ENCODE measurements around the gene DCLK2.

DNA sequence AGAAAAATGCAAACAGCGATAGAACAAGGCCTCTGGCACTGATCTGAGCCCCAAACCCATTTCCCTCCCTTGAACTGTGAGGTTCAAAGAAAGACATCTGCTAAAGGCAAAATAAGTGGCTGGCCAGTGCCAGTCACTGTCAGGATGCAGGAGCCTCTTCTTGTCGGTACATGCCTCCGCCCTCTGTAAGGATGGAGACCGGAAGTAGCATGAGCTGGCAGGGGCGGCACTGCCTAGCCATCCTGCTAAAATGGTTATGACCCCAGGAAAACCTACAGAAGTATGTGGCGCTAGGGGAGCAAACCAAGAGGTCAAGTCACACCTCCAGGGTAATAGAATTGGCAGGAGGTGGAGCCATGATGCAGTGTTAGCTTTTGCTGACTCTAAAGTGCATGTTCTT is 180.3 kb downstream of the DCLK2 start:
- TF ChIP-seq YY1 (IDR thresholded peaks at IDR 0.05; ENCODE audit: insufficient read depth, insufficient replicate concordance, low read depth, low read length) (no peak), POLR2AphosphoS5 (IDR thresholded peaks at IDR 0.05; ENCODE audit: low read depth, low read length) (no peak), SIN3A (IDR thresholded peaks at IDR 0.05; ENCODE audit: borderline replicate concordance, low read depth, low read length) (no peak)
- TF ChIP-seq, protein P1, sequence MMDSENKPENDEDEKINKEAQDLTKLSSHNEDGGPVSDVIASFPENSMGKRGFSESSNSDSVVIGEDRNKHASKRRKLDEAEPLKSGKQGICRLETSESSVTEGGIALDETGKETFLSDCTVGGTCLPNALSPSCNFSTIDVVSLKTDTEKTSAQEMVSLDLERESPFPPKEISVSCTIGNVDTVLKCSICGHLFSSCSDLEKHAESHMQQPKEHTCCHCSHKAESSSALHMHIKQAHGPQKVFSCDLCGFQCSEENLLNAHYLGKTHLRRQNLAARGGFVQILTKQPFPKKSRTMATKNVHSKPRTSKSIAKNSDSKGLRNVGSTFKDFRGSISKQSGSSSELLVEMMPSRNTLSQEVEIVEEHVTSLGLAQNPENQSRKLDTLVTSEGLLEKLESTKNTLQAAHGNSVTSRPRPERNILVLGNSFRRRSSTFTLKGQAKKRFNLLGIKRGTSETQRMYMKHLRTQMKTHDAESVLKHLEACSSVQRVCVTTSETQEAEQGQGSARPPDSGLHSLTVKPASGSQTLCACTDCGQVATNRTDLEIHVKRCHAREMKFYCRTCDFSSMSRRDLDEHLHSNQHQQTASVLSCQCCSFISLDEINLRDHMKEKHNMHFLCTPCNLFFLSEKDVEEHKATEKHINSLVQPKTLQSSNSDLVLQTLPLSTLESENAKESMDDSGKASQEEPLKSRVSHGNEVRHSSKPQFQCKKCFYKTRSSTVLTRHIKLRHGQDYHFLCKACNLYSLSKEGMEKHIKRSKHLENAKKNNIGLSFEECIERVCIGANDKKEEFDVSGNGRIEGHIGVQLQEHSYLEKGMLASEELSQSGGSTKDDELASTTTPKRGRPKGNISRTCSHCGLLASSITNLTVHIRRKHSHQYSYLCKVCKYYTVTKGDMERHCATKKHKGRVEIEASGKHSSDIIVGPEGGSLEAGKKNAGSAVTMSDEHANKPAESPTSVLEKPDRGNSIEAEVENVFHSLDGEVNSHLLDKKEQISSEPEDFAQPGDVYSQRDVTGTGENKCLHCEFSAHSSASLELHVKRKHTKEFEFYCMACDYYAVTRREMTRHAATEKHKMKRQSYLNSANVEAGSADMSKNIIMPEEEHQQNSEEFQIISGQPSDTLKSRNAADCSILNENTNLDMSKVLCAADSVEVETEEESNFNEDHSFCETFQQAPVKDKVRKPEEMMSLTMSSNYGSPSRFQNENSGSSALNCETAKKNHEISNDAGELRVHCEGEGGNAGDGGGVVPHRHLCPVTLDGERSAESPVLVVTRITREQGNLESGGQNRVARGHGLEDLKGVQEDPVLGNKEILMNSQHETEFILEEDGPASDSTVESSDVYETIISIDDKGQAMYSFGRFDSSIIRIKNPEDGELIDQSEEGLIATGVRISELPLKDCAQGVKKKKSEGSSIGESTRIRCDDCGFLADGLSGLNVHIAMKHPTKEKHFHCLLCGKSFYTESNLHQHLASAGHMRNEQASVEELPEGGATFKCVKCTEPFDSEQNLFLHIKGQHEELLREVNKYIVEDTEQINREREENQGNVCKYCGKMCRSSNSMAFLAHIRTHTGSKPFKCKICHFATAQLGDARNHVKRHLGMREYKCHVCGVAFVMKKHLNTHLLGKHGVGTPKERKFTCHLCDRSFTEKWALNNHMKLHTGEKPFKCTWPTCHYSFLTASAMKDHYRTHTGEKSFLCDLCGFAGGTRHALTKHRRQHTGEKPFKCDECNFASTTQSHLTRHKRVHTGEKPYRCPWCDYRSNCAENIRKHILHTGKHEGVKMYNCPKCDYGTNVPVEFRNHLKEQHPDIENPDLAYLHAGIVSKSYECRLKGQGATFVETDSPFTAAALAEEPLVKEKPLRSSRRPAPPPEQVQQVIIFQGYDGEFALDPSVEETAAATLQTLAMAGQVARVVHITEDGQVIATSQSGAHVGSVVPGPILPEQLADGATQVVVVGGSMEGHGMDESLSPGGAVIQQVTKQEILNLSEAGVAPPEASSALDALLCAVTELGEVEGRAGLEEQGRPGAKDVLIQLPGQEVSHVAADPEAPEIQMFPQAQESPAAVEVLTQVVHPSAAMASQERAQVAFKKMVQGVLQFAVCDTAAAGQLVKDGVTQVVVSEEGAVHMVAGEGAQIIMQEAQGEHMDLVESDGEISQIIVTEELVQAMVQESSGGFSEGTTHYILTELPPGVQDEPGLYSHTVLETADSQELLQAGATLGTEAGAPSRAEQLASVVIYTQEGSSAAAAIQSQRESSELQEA (CRISPR knock-in tag; IDR thresholded peaks at IDR 0.05; ENCODE audit: not compliant biosample characterization): no peak
